ENCODE measurements around the gene CD99L2. TPM values are rescaled to one million over a fixed set of nuclear protein-coding genes. Genes with fewer than 3 reads are reported as not detected.
"Not testable (repeated sequence)": the region's sequence is repeated elsewhere in the genome, so short reads cannot be mapped to it uniquely, and the experiment has no call there.

CD99L2 gene
- total RNA-seq, 2 experiments from 2014 or later: 5.9 to 12.3 TPM

DNA sequence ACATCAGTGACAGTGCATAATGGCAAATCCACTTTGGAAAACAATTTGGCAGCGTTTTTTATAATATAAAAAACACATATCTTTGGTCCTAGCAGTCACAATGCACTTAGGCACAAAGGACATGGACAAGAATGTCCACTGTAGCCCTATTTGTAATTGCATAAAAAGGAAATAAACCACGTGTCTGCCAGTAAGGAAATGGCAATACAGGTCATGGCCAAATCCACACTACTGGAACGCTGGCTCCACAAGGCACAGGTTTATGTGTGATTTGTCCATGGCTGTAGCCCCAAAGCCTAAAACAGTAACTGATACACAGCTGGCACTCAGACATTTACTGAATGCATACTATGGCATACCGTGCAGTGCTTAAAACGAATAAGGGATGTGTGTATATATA is 69.7 kb downstream of the CD99L2 start:
- Histone ChIP-seq H3K9me3 (ENCODE audit: low read length) (no peaks in the 10 kb centered on the region), H3K36me3 (ENCODE audit: insufficient read depth, low read length) (no peaks in the 10 kb centered on the region), H3K27ac (ENCODE audit: low read depth, low read length, poor library complexity, severe bottlenecking) (no peak overlapping the region), H2AFZ (ENCODE audit: low read length) (no peak overlapping the region), H3K4me3 (ENCODE audit: low read depth, low read length, poor library complexity, severe bottlenecking) (no peak overlapping the region), H3K4me1 (ENCODE audit: insufficient read depth, low read length, poor library complexity, severe bottlenecking) (no peaks in the 10 kb centered on the region), H3K79me2 (ENCODE audit: insufficient read depth, low read depth, low read length) (no peaks in the 10 kb centered on the region), H3K4me2 (ENCODE audit: low read length) (no peak overlapping the region), H3K9me2 (ENCODE audit: insufficient read depth, low read length) (no peaks in the 10 kb centered on the region), H4K20me1 (ENCODE audit: insufficient read depth, low read length) (no peaks in the 10 kb centered on the region)
- intact Hi-C loops (cut with micrococcal nuclease; ENCODE audit: unreplicated experiment): no loop called here
- DNase-seq (ENCODE audit: low spot score): no peak
- ChIA-PET POLR2A (no interaction called here), CTCF (ENCODE audit: unreplicated experiment) (no interaction called here)
- no peak for TF ChIP-seq CTCF (conservative IDR thresholded peaks at IDR 0.05; ENCODE audit: low read length)
- TF ChIP-seq EZH2phosphoT487 (IDR thresholded peaks at IDR 0.05; ENCODE audit: borderline replicate concordance, low read depth, low read length): no peak
- no TSS peak for BruUV-seq (replicated peaks)

- H3K4me1 ChIP-seq (ENCODE audit: insufficient read depth, low read length, poor library complexity, severe bottlenecking); H3K27ac ChIP-seq (ENCODE audit: low read depth, low read length, poor library complexity, severe bottlenecking); H3K4me2 ChIP-seq (ENCODE audit: low read length); H3K36me3 ChIP-seq (ENCODE audit: insufficient read depth, low read length); intact Hi-C loops (cut with micrococcal nuclease; ENCODE audit: unreplicated experiment); H3K4me3 ChIP-seq (ENCODE audit: low read depth, low read length, poor library complexity, severe bottlenecking); H3K9me3 ChIP-seq (ENCODE audit: low read length); CTCF ChIA-PET (ENCODE audit: unreplicated experiment); DNase-seq (ENCODE audit: low spot score); H4K20me1 ChIP-seq (ENCODE audit: insufficient read depth, low read length); POLR2A ChIA-PET; H3K9me2 ChIP-seq (ENCODE audit: insufficient read depth, low read length); H3K79me2 ChIP-seq (ENCODE audit: insufficient read depth, low read depth, low read length); H2AFZ ChIP-seq (ENCODE audit: low read length); BruUV-seq (replicated peaks): not testable (repeated sequence)
Observed at GRCh38 chrX:150824352-150824751, 74.1 kb downstream of the CD99L2 start.

GRCh38 chrX:150823826-150824225 is 74.6 kb downstream of the CD99L2 start:
- POLR2A ChIA-PET; H3K27ac ChIP-seq (ENCODE audit: low read depth, low read length, poor library complexity, severe bottlenecking); H3K36me3 ChIP-seq (ENCODE audit: insufficient read depth, low read length); H4K20me1 ChIP-seq (ENCODE audit: insufficient read depth, low read length); DNase-seq (ENCODE audit: low spot score); H3K79me2 ChIP-seq (ENCODE audit: insufficient read depth, low read depth, low read length); H3K9me3 ChIP-seq (ENCODE audit: low read length); intact Hi-C loops (cut with micrococcal nuclease; ENCODE audit: unreplicated experiment); H3K4me3 ChIP-seq (ENCODE audit: low read depth, low read length, poor library complexity, severe bottlenecking); BruUV-seq (replicated peaks); CTCF ChIA-PET (ENCODE audit: unreplicated experiment); H3K9me2 ChIP-seq (ENCODE audit: insufficient read depth, low read length); H3K4me2 ChIP-seq (ENCODE audit: low read length); H3K4me1 ChIP-seq (ENCODE audit: insufficient read depth, low read length, poor library complexity, severe bottlenecking); H2AFZ ChIP-seq (ENCODE audit: low read length): not testable (repeated sequence)

GRCh38 chrX:150821971-150822370 is 76.5 kb downstream of the CD99L2 start:
- no peaks in the 10 kb centered on the region for H3K9me3 ChIP-seq (ENCODE audit: low read length)
- no peak overlapping the region for H3K4me3 ChIP-seq (ENCODE audit: low read depth, low read length, poor library complexity, severe bottlenecking)
- no peak overlapping the region for H3K27ac ChIP-seq (ENCODE audit: low read depth, low read length, poor library complexity, severe bottlenecking)
- ChIA-PET POLR2A (no interaction called here), CTCF (ENCODE audit: unreplicated experiment) (no interaction called here)
- BruUV-seq (replicated peaks): no TSS peak
- no peaks in the 10 kb centered on the region for H3K4me1 ChIP-seq (ENCODE audit: insufficient read depth, low read length, poor library complexity, severe bottlenecking)
- TF ChIP-seq CTCF (conservative IDR thresholded peaks at IDR 0.05; ENCODE audit: low read length) (no peak), EZH2phosphoT487 (IDR thresholded peaks at IDR 0.05; ENCODE audit: borderline replicate concordance, low read depth, low read length) (no peak)
- no peaks in the 10 kb centered on the region for H4K20me1 ChIP-seq (ENCODE audit: insufficient read depth, low read length)
- no peaks in the 10 kb centered on the region for H3K79me2 ChIP-seq (ENCODE audit: insufficient read depth, low read depth, low read length)
- H2AFZ ChIP-seq (ENCODE audit: low read length): no peak overlapping the region
- intact Hi-C loops (cut with micrococcal nuclease; ENCODE audit: unreplicated experiment): no loop called here
- H3K36me3 ChIP-seq (ENCODE audit: insufficient read depth, low read length): no peaks in the 10 kb centered on the region
- H3K9me2 ChIP-seq (ENCODE audit: insufficient read depth, low read length): no peaks in the 10 kb centered on the region
- H3K4me2 ChIP-seq (ENCODE audit: low read length): no peak overlapping the region
- DNase-seq (ENCODE audit: low spot score): no peak

All from OCI-LY7 (cell line).